Left cardiac atrium (tissue), 4 donors: Measurements from ENCODE around the gene ADGRD2. TPM values are rescaled to one million over a fixed set of nuclear protein-coding genes. Genes with fewer than 3 reads are reported as not detected.
"Not testable (repeated sequence)": the region's sequence is repeated elsewhere in the genome, so short reads cannot be mapped to it uniquely, and the experiment has no call there.

ENCODE experiments used
- ATAC-seq, 2 donors: fragments of 200-7000 bp; cut with Tn5 transposase; one replicate each; pipeline ENCODE4 v1.9.1; 2020; ENCODE audit warnings: mild to moderate bottlenecking in 2 of 2, moderate library complexity in 2 of 2
- DNase-seq: peaks from one replicate; pipeline ENCODE4 v3.0.0-alpha.2; 2020
- intact Hi-C, 2 donors: fragments of 100-400 bp; cut with DNase I; formaldehyde crosslinking; loops; one replicate each; pipeline versions ENCODE4 v1.14.1 to v1.15.1; 2022 to 2023
- long read RNA-seq: library from polyadenylated mRNA; unstranded; transcript quantifications from one replicate; pipeline ENCODE4 v2.0.0, GENCODE V29; 2021
- total RNA-seq, 2 donors: library from RNA; stranded (reverse); fragmentation: NEBNext Ultra II Directional; extraction: Animal tissue kit (Norgen Biotek cat#: 25700); gene quantifications; one replicate each; pipeline ENCODE4 v1.2.1, GENCODE V29; 2021
- donor health status: DM: no; HTN: yes; CAD: no.
- donor health status: DM: no; HTN: yes; CAD: no; lungs with severe emphysema.
- donor health status: DM: yes; HTN: yes; CAD: no.
- donor health status: Dilated cardiomyopathy.

ADGRD2 gene
- not detected for total RNA-seq
- long read RNA-seq = 0 reads

GRCh38 chr9:124450241-124450924 lies at the start of gene ADGRD2:
Gene ADGRD2 (plus strand): TSS chr9:124450451. CDS start chr9:124451667, 1,216 bp downstream.
- ATAC-seq (peak; percentile 4 to 29), DNase-seq (no peak)
- intact Hi-C loops = no loop called here

- ATAC-seq (no peak), DNase-seq (no peak)
- intact Hi-C loops = no loop called here
These were observed 47.0 kb upstream of the ADGRD2 start for GRCh38 chr9:124403246-124403645.

GRCh38 chr9:124409410-124409809 lies 40.8 kb upstream of the ADGRD2 start:
- ATAC-seq (no peak), DNase-seq (no peak)
- intact Hi-C loops = no loop called here

GRCh38 chr9:124410321-124410913 lies 39.8 kb upstream of the ADGRD2 start:
- no peak for ATAC-seq
- DNase-seq = no peak
- intact Hi-C loops = no loop called here

GRCh38 chr9:124411514-124412227 lies 38.6 kb upstream of the ADGRD2 start:
- intact Hi-C loops = no loop called here
- no peak for ATAC-seq
- DNase-seq = no peak

- no peak for ATAC-seq
- no peak for DNase-seq
- intact Hi-C loops = no loop called here
These were observed 38.0 kb upstream of the ADGRD2 start for GRCh38 chr9:124412228-124412575.

DNA sequence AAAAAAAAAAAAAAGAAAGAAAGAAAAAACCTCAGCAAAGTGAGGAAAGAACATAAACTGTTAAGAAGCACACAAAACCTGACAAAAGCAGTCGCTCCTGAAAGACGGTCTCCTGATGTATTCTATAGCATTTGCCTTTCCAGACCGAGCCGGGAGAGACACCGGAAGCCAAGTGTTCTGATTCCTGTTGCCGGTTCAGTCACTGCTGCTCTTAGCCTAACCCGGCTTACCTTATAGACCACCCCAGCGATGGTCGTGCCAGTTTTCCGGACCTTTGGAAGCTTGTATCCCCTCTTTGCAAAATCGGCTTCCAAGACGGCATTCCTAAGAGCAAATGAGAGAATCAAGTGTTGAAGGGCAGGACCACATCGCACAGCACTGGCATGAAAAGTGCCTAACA lies 35.6 kb upstream of the ADGRD2 start:
- intact Hi-C loops = no loop called here
- ATAC-seq (no peak), DNase-seq (no peak)

DNA sequence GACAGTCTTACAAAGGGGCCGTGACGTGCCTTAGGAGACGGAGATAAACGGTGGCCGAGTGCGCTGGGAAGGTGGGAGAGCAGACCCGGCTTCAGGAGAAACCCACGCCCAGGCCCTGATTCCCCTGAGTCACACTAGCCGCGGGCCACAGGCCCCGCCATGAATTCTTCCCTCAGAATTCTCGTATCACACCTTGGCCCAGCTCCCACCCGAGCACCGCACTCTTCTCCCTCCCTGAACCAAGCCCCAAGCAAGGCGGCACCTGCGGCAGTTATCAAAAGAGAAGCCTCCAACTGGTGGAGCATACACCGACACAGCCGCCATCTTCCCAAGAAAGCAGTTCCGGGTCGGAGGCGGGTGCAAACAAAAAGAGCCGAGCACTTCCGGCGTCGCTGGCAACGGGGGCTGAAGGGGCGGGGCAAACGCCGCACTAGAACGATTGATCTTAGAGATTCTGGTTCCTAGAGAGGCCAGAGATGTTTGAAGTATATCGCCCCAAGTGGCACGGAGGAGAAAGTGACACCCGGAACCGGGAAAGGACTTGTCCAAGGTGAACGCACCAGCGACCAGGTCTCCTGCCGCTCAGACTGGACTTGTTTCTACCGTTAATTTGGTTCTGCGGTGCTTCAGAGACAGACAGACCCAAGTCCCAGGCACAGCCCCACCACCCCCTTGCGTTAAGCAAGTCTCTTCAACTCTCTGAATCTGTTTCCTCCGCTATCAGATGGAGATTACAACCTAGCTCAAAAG lies 35.0 kb upstream of the ADGRD2 start, which contains the start of gene PSMB7:
PSMB7 (minus strand) TSS at position 341 of the 750 bp plus-strand sequence; CDS start at position 324, 17 bp downstream.
- intact Hi-C loops = no loop called here
- ATAC-seq (peak; percentile 97), DNase-seq (peak; percentile 96)

DNA sequence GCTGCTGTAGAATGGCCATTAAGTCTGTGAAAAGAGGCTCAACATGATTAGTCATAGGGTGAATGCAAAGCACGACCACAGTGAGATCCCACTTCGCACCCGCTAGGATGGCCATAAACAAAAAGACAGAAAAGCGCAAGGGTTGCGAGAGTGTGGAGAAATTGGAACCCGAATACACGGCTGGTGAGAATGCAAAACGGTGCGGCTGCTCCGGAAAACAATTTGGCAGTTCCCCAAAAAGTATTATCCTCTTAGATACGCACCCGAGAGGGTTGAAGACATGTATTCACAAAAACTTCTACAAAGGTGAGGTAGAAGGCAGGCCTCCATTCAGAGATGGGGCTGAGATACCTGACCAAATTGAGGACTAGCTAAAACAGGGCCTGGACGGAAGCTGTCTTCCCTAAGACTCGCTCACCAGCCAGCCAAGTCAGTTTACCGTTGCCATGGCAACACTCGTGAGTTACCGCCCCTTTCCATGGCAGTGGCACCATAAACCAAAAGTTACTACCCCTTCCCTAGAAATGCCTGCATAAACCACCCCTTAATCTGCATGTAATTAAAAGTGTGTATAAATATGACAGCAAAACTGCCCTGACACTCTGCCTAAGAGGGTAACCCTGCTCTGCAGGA lies 34.3 kb upstream of the ADGRD2 start:
- intact Hi-C loops = no loop called here
- no peak for DNase-seq
- no peak for ATAC-seq

GRCh38 chr9:124419832-124420489 lies 30.3 kb upstream of the ADGRD2 start:
- intact Hi-C loops = loop anchor here (1.0 to 2.0 kb wide), 2 partner anchors 116 to 117 kb away; no protein-coding TSS in a partner anchor
- peak in 1 of 2 donors; percentile 7 for ATAC-seq
- no peak for DNase-seq

DNA sequence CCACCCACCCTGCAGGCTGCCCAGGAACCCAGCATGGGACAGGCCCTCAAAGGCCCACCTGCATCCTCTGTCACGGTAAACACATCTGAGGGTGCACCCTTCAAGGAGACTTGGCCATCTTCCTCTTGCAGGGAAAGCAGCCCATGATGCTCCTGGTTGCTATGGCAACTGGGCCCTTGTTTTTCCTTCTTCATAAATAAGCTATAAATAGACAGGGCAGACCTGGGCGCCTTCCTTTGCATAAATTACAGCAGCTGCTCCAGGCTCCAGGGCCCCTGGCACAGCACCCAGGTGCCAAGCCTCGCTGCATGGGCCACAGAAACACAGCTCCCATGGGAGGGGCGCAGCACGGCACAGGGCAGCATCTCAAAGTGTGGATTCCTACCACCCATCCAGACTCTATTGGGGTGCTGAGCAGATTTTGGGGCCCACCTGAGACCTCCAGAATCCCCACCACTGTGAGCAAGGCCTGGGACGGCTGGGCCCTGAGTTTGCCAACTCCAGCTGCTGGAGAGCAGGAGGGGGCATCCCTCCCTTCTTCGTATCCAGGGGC lies 29.2 kb upstream of the ADGRD2 start:
- no peak for ATAC-seq
- no peak for DNase-seq
- intact Hi-C loops = no loop called here

GRCh38 chr9:124423155-124423554 lies 27.1 kb upstream of the ADGRD2 start:
- DNase-seq = no peak
- no peak for ATAC-seq
- intact Hi-C loops = no loop called here

GRCh38 chr9:124423591-124423990 lies 26.7 kb upstream of the ADGRD2 start:
- DNase-seq = no peak
- ATAC-seq = no peak
- intact Hi-C loops = no loop called here

DNA sequence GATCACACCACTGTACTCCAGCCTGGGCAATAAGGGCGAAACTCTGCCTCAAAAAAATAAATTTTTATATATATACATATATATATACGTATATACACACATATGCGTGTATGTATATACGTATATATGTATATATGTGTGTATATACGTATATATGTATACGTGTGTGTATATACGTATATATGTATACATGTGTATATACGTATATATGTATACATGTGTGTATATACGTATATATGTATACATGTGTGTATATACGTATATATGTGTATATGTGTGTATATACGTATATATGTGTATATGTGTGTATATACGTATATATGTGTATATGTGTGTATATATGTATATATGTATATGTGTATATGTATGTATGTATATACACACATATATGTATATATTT lies 24.5 kb upstream of the ADGRD2 start:
- intact Hi-C loops, DNase-seq, ATAC-seq: not testable (repeated sequence)

GRCh38 chr9:124426361-124426760 lies 23.9 kb upstream of the ADGRD2 start:
- ATAC-seq (no peak), DNase-seq (no peak)
- intact Hi-C loops = no loop called here

DNA sequence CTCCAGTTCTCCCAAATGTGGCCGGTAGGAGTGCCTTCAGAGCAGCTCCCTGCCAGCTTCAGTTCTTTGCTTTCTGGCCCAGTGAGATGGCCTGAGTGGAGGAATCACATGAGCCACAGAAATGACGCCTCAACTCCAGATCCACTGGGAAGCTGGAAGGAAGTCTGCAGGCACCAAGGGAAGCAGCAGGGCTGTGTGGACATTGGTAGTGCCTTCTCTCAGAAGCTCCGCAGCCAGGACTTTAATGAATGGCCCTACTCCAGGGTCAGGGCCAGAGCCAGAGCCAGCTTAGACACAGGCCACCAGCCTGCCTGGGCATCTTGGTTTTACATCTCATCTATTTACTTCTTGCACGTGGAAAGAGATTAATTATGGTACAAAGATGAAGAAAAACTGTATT lies 23.0 kb upstream of the ADGRD2 start:
- ATAC-seq (no peak), DNase-seq (no peak)
- intact Hi-C loops = no loop called here

DNA sequence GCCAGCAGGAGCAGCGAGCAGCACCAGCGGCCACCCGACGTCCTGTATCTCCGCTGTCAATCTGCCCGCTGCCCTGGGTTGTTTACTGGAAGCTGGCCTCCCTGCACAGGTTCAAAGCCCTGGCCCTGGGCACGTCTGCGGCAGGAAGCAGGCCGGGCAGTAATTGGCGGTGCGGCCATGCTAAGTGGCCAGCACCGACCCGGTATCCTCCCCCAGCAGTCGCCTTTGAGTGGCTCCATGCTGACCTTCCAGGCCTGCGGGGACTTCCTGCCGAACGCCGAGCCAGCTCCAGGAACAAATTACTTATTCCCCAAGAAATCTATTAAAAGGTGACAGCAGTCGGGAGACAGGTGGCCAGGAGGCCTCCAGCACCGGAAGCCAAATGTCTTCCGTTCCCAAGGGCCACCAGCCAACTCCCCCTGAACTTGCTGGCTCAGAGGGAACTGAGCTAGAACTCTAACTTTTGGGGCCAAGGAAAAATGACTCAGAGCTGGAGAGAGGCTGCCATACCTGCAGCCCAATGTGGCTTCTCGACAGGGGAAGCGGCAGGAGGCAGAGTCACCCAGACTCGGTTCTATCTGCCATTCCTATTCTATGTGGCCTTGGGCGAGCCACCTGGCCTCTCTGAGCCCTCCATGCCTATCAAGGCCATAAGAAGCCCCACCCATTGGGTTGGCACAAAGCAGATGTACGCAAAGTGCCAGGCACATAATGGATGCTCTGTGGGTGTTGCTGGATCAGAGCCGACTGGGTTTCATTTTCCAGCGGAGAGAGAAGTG lies 21.3 kb upstream of the ADGRD2 start:
- ATAC-seq (no peak), DNase-seq (no peak)
- intact Hi-C loops = no loop called here

DNA sequence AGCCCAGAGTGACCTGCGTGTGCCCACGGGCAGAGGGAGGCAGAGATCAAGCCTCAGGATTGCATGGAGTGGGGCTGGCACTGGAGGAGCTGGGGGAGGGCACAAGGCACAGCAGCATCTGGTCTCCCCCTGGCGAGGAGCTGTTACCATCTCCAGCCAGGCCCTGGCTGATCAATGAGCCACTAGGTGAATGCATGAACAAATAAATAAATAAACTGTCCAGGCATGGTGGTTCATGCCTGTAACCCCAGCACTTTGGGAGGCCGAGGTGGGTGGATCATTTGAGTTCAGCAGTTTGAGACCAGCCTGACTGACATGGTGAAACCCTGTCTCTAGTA lies 20.8 kb upstream of the ADGRD2 start:
- intact Hi-C loops = no loop called here
- DNase-seq = no peak
- ATAC-seq = no peak
